Gastrocnemius medialis (tissue), 4 donors: Measurements from ENCODE around the gene DRC7. TPM values are rescaled to one million over a fixed set of nuclear protein-coding genes. Genes with fewer than 3 reads are reported as not detected.
A peak's percentile ranks its signal among the peaks of the same experiment; 100 is the strongest.

Experiments
- ATAC-seq, 2 donors: fragments of 150-250 bp; one replicate each; pipeline ENCODE4 v1.9.1; 2016
- DNase-seq, 2 donors: peaks; one replicate each; pipeline ENCODE4 v3.0.0-alpha.2; 2019
- H3K27ac ChIP-seq, 4 donors: fragments of 200-600 bp; sonication (generic); 1 replicate in 1 of 4; 2 replicates in 3 of 4; pipeline ENCODE4 v1.5.1; 2016 to 2018; ENCODE audit warnings: mild to moderate bottlenecking in 2 of 4, moderate library complexity in 1 of 4
- H3K27me3 ChIP-seq, 3 donors: fragments of 200-600 bp; sonication (generic) in 2 of 3; 1 replicate in 1 of 3; 2 replicates in 2 of 3; pipeline versions ENCODE4 v1.5.1 to v1.6.0; 2016 to 2019; ENCODE audit warnings: mild to moderate bottlenecking in 1 of 3, moderate library complexity in 1 of 3
- H3K36me3 ChIP-seq, 2 donors: fragments of 200-600 bp; sonication (generic) in 1 of 2; one replicate each; pipeline ENCODE4 v1.5.1; 2017 to 2018
- H3K4me1 ChIP-seq, 2 donors: fragments of 200-600 bp; sonication (generic) in 1 of 2; one replicate each; pipeline ENCODE4 v1.5.1; 2016 to 2017; ENCODE audit warnings: mild to moderate bottlenecking in 2 of 2
- H3K4me3 ChIP-seq, 4 donors: fragments of 200-600 bp; sonication (generic) in 3 of 4; 1 replicate in 1 of 4; 2 replicates in 3 of 4; pipeline ENCODE4 v1.5.1; 2016 to 2019; ENCODE audit warnings: mild to moderate bottlenecking in 2 of 4
- H3K9me3 ChIP-seq, 3 donors: fragments of 200-600 bp; sonication (generic) in 2 of 3; 1 replicate in 1 of 3; 2 replicates in 2 of 3; pipeline ENCODE4 v1.5.1; 2016 to 2019
- CTCF ChIP-seq, 5 experiments: fragments of 450-650 bp in 3 of 5; fragments of 200-600 bp in 2 of 5; sonication (generic) in 2 of 5; IDR thresholded peaks in 4 of 5; conservative IDR thresholded peaks in 1 of 5; 1 replicate in 4 of 5; 2 replicates in 1 of 5; pipeline ENCODE4 v1.5.1; 2016 to 2019; ENCODE audit warnings: antibody characterized with exemption in 5 of 5, mild to moderate bottlenecking in 3 of 5, moderate library complexity in 3 of 5
- POLR2A ChIP-seq, 2 donors: fragments of 450-650 bp; IDR thresholded peaks; one replicate each; pipeline ENCODE4 v1.6.1; 2017; ENCODE audit warnings: antibody characterized with exemption in 2 of 2, mild to moderate bottlenecking in 2 of 2, moderate library complexity in 2 of 2
- in situ Hi-C, 4 donors: fragments of 200-750 bp; cut with MboI; loops; one replicate each; pipeline versions ENCODE4 v1.15.0 to v1.8.0; 2017; ENCODE audit warnings: low sequenced_read_pairs in 4 of 4
- intact Hi-C: fragments of 100-400 bp; cut with DNase I; formaldehyde crosslinking; loops from one replicate; pipeline ENCODE4 v1.15.1; 2023; ENCODE audit warnings: low total_unique reads
- total RNA-seq, 4 donors: library from RNA; depleted of rRNA; stranded (reverse); fragments of >200 nt; gene quantifications; one replicate each; pipeline versions ENCODE4 v1.1.0 to v1.2.3, GENCODE V29; 2016

DRC7 gene
- total RNA-seq, 4 donors from 2014 or later, result not detected

- TF ChIP-seq POLR2A (IDR thresholded peaks at IDR 0.05) (no peak), CTCF (IDR thresholded peaks at IDR 0.05 in 4 of 5, conservative IDR thresholded peaks at IDR 0.05 in 1 of 5) (no peak)
- Histone ChIP-seq H3K4me3 (peak overlapping the region; percentile 79 to 99 (median 90)), H3K27ac (peak overlapping the region in 3 of 4 donors; percentile 56 to 72 (median 64)), H3K4me1 (peaks cover 14 to 19% of the 10 kb centered on the region in 2 donors), H3K27me3 (no peaks in the 10 kb centered on the region), H3K36me3 (no peaks in the 10 kb centered on the region), H3K9me3 (no peaks in the 10 kb centered on the region)
- in situ Hi-C loops, result loop anchor here in 2 of 4 donors (25.0 kb wide), 2 partner anchors 276 to 299 kb away; partner anchors contain the start of genes CIAPIN1 (in 1 of the 2), COQ9 (in 1 of the 2), USB1 (in 1 of the 2) and ZNF319 (in 1 of the 2)
- intact Hi-C loops, result loop anchor here (5.0 to 10.0 kb wide), 5 partner anchors 81 to 896 kb away; partner anchors contain the start of genes CFAP20, CIAPIN1, COQ9 and PSME3IP1
- DNase-seq (no peak), ATAC-seq (no peak)
Observed at GRCh38 chr16:57736419-57737351, 42.1 kb downstream of the DRC7 start.

- intact Hi-C loops, result loop anchor here (5.0 to 10.0 kb wide), 5 partner anchors 78 to 893 kb away; partner anchors contain the start of genes CFAP20, CIAPIN1, COQ9 and PSME3IP1
- in situ Hi-C loops, result loop anchor here in 2 of 4 donors (25.0 kb wide), 2 partner anchors 273 to 302 kb away; partner anchors contain the start of genes CIAPIN1 (in 1 of the 2), COQ9 (in 1 of the 2), USB1 (in 1 of the 2) and ZNF319 (in 1 of the 2)
- TF ChIP-seq CTCF (IDR thresholded peaks at IDR 0.05 in 4 of 5, conservative IDR thresholded peaks at IDR 0.05 in 1 of 5), result no peak
- TF ChIP-seq POLR2A (IDR thresholded peaks at IDR 0.05), result no peak
Observed at GRCh38 chr16:57738844-57739243, 44.2 kb downstream of the DRC7 start.

DNA sequence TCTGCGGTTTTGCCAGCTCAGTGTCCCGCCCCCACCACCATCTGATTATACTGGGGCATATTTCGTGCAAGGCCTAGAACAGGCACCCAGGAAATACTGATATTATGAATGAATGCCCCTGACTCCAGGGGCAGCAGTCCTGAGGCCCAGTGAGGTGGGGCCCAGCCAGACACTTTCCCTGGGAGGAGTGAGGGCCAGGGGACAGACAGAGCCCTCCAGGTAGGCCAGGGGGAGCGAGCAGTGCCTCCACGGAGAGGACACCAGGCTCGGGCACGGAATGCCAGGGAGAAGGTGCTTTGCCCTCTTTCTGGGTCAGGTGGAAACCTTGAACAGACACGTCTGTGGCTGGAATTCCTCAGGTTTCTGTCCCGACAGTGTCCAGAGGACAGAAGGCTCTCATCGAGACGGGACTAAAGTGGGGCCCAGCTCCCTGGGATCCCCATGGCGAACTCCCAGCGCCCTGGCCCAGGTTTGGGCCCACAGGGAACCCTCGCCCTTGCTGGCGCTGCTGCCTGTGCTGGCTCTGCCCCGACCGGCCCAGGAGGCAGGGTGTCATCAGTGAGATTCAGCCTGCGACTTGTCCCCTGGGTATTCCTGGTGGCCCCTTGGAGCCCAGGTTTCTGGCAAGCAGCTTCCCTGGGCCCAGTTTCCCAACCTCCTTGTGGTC lies 45.3 kb downstream of the DRC7 start:
- no peaks in the 10 kb centered on the region for H3K27me3 ChIP-seq
- DNase-seq (no peak), ATAC-seq (no peak)
- no peak overlapping the region for H3K4me3 ChIP-seq
- H3K4me1 ChIP-seq, result peaks cover 9 to 12% of the 10 kb centered on the region in 2 donors
- no peaks in the 10 kb centered on the region for H3K36me3 ChIP-seq
- intact Hi-C loops, result loop anchor here (5.0 to 10.0 kb wide), 5 partner anchors 77 to 892 kb away; partner anchors contain the start of genes CFAP20, CIAPIN1, COQ9 and PSME3IP1
- in situ Hi-C loops, result loop anchor here in 2 of 4 donors (25.0 kb wide), 2 partner anchors 272 to 303 kb away; partner anchors contain the start of genes CIAPIN1 (in 1 of the 2), COQ9 (in 1 of the 2), USB1 (in 1 of the 2) and ZNF319 (in 1 of the 2)
- TF ChIP-seq CTCF (IDR thresholded peaks at IDR 0.05 in 4 of 5, conservative IDR thresholded peaks at IDR 0.05 in 1 of 5) (no peak), POLR2A (IDR thresholded peaks at IDR 0.05) (no peak)
- H3K9me3 ChIP-seq, result no peaks in the 10 kb centered on the region
- H3K27ac ChIP-seq, result no peak overlapping the region

More at GRCh38 chr16:57738844-57739243, 44.2 kb downstream of the DRC7 start:
- Histone ChIP-seq H3K27me3 (no peaks in the 10 kb centered on the region), H3K9me3 (no peaks in the 10 kb centered on the region), H3K4me1 (peaks cover 14 to 19% of the 10 kb centered on the region in 2 donors), H3K27ac (no peak overlapping the region), H3K36me3 (no peaks in the 10 kb centered on the region), H3K4me3 (no peak overlapping the region)
- DNase-seq, result no peak
- no peak for ATAC-seq

DNA sequence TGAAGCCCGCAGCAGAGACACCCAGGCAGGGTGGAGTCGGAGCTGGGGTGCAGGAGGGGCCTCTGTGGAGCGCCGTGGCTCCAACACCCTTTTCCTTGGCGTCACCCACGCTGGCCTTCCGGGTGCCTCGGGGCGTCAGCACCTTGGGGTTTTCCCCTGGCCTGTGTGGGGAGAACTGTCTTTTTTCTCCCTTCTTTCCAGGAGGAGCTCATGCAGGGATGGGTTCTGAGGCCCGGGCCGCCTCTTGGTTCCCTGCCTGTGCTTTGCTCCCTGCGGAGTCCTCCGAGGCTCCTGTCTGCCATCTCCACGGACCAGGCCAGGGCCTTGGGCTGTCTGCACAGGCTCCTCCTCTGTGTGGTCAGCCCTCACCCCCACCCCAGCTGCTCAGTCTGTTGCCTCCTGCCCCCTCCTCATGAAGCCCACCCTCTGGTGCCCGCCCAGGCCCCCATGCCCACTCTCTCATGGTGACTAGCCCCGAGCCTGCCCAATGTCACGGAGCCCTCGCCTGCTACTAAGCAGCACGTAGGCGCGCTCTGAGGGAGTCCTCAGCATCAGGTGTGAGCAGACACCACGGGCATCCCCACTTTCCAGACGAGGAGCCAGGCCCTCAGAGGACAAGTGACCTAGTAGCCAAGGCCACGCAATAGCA lies 45.9 kb downstream of the DRC7 start:
- ATAC-seq (no peak), DNase-seq (no peak)
- no peaks in the 10 kb centered on the region for H3K9me3 ChIP-seq
- intact Hi-C loops, result no loop called here
- no peak overlapping the region for H3K4me3 ChIP-seq
- H3K4me1 ChIP-seq, result peaks cover 9 to 12% of the 10 kb centered on the region in 2 donors
- no peaks in the 10 kb centered on the region for H3K36me3 ChIP-seq
- H3K27me3 ChIP-seq, result no peaks in the 10 kb centered on the region
- in situ Hi-C loops, result loop anchor here in 2 of 4 donors (25.0 kb wide), 2 partner anchors 272 to 303 kb away; partner anchors contain the start of genes CIAPIN1 (in 1 of the 2), COQ9 (in 1 of the 2), USB1 (in 1 of the 2) and ZNF319 (in 1 of the 2)
- no peak overlapping the region for H3K27ac ChIP-seq
- TF ChIP-seq CTCF (IDR thresholded peaks at IDR 0.05 in 4 of 5, conservative IDR thresholded peaks at IDR 0.05 in 1 of 5), result no peak
- TF ChIP-seq POLR2A (IDR thresholded peaks at IDR 0.05), result no peak
